ENCODE measurements around the gene ORAI3. TPM values are rescaled to one million over a fixed set of nuclear protein-coding genes. Genes with fewer than 3 reads are reported as not detected.

ORAI3 gene
- total and polyA plus RNA-seq, 2 of the 13 experiments (the other 11 are each of a cell fraction or from before 2014, with no cell fraction given): 11.4 to 32.0 TPM

DNA sequence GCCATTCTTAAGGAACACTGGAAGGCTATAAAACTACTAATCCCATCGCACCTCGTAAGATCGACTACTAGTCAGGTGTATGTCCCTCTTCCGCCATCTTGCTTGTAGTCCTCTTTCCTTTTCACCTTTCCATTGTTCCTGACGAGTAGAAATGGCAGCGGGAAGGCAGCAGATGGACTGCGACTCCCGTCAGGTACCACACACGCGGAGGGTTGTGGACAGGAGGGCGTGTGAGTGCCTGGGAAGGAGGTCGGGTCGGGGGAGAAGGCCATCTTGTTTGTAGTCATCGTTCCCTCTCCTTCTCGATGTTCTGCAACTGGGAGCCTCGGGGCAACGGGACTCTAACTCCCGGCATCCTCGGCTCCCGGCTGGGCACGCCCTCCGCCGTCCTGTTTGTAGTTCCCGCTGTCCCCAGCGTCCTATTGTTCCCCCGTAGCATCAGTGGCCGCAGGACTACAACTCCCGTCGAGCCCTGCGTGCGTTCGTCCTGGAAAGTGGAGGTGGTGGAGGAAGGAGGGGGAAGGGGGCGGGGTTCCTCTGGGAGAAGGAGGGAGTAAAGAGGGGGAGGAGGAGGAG, 25.8 kb upstream of the ORAI3 start (continued):
- TF ChIP-seq, protein P1, sequence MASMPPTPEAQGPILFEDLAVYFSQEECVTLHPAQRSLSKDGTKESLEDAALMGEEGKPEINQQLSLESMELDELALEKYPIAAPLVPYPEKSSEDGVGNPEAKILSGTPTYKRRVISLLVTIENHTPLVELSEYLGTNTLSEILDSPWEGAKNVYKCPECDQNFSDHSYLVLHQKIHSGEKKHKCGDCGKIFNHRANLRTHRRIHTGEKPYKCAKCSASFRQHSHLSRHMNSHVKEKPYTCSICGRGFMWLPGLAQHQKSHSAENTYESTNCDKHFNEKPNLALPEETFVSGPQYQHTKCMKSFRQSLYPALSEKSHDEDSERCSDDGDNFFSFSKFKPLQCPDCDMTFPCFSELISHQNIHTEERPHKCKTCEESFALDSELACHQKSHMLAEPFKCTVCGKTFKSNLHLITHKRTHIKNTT (CRISPR knock-in tag; IDR thresholded peaks at IDR 0.05): 0 out of 2 replicates have a peak, but pooled peaks have one; percentile 78
- TF ChIP-seq, protein P2, sequence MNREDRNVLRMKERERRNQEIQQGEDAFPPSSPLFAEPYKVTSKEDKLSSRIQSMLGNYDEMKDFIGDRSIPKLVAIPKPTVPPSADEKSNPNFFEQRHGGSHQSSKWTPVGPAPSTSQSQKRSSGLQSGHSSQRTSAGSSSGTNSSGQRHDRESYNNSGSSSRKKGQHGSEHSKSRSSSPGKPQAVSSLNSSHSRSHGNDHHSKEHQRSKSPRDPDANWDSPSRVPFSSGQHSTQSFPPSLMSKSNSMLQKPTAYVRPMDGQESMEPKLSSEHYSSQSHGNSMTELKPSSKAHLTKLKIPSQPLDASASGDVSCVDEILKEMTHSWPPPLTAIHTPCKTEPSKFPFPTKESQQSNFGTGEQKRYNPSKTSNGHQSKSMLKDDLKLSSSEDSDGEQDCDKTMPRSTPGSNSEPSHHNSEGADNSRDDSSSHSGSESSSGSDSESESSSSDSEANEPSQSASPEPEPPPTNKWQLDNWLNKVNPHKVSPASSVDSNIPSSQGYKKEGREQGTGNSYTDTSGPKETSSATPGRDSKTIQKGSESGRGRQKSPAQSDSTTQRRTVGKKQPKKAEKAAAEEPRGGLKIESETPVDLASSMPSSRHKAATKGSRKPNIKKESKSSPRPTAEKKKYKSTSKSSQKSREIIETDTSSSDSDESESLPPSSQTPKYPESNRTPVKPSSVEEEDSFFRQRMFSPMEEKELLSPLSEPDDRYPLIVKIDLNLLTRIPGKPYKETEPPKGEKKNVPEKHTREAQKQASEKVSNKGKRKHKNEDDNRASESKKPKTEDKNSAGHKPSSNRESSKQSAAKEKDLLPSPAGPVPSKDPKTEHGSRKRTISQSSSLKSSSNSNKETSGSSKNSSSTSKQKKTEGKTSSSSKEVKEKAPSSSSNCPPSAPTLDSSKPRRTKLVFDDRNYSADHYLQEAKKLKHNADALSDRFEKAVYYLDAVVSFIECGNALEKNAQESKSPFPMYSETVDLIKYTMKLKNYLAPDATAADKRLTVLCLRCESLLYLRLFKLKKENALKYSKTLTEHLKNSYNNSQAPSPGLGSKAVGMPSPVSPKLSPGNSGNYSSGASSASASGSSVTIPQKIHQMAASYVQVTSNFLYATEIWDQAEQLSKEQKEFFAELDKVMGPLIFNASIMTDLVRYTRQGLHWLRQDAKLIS (CRISPR knock-in tag; IDR thresholded peaks at IDR 0.05): no peak
- no peak for TF ChIP-seq RARA (CRISPR knock-in tag; IDR thresholded peaks at IDR 0.05)
- no peak for TF ChIP-seq SOX6 (IDR thresholded peaks at IDR 0.05)
- no peak; the same call in 1 of the 2 replicates for TF ChIP-seq SOX6 (CRISPR knock-in tag; IDR thresholded peaks at IDR 0.05)
- TF ChIP-seq, protein P3, sequence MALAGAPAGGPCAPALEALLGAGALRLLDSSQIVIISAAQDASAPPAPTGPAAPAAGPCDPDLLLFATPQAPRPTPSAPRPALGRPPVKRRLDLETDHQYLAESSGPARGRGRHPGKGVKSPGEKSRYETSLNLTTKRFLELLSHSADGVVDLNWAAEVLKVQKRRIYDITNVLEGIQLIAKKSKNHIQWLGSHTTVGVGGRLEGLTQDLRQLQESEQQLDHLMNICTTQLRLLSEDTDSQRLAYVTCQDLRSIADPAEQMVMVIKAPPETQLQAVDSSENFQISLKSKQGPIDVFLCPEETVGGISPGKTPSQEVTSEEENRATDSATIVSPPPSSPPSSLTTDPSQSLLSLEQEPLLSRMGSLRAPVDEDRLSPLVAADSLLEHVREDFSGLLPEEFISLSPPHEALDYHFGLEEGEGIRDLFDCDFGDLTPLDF (CRISPR knock-in tag; IDR thresholded peaks at IDR 0.05): no peak
- TF ChIP-seq FLYWCH1 (CRISPR knock-in tag; IDR thresholded peaks at IDR 0.05): no peak
- no peak for TF ChIP-seq ZFP36 (IDR thresholded peaks at IDR 0.05; ENCODE audit: borderline replicate concordance, low read depth, low read length, partially characterized antibody)
- TF ChIP-seq, protein P4, sequence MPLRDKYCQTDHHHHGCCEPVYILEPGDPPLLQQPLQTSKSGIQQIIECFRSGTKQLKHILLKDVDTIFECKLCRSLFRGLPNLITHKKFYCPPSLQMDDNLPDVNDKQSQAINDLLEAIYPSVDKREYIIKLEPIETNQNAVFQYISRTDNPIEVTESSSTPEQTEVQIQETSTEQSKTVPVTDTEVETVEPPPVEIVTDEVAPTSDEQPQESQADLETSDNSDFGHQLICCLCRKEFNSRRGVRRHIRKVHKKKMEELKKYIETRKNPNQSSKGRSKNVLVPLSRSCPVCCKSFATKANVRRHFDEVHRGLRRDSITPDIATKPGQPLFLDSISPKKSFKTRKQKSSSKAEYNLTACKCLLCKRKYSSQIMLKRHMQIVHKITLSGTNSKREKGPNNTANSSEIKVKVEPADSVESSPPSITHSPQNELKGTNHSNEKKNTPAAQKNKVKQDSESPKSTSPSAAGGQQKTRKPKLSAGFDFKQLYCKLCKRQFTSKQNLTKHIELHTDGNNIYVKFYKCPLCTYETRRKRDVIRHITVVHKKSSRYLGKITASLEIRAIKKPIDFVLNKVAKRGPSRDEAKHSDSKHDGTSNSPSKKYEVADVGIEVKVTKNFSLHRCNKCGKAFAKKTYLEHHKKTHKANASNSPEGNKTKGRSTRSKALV (CRISPR knock-in tag; IDR thresholded peaks at IDR 0.05): no peak
- TF ChIP-seq, protein P5, sequence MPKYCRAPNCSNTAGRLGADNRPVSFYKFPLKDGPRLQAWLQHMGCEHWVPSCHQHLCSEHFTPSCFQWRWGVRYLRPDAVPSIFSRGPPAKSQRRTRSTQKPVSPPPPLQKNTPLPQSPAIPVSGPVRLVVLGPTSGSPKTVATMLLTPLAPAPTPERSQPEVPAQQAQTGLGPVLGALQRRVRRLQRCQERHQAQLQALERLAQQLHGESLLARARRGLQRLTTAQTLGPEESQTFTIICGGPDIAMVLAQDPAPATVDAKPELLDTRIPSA (CRISPR knock-in tag; IDR thresholded peaks at IDR 0.05; ENCODE audit: borderline replicate concordance): no peak
- TF ChIP-seq TBX3 (IDR thresholded peaks at IDR 0.05; ENCODE audit: borderline replicate concordance): no peak
- TF ChIP-seq MATR3 (CRISPR knock-in tag; IDR thresholded peaks at IDR 0.05): no peak
- 0 out of 2 replicates have a peak, but pooled peaks have one; percentile 25 for TF ChIP-seq HIVEP1 (CRISPR knock-in tag; IDR thresholded peaks at IDR 0.05)
- no peak for TF ChIP-seq ZBTB21 (CRISPR knock-in tag; IDR thresholded peaks at IDR 0.05)
- TF ChIP-seq HNRNPUL1 (IDR thresholded peaks at IDR 0.05; ENCODE audit: low read depth, low read length): no peak
- no peak for TF ChIP-seq CBX1 (IDR thresholded peaks at IDR 0.05; ENCODE audit: low read depth)
- TF ChIP-seq FOSL2 (CRISPR knock-in tag; IDR thresholded peaks at IDR 0.05): peak; percentile 16; the same call in 1 of the 2 replicates
- TF ChIP-seq ZNF720 (CRISPR knock-in tag; IDR thresholded peaks at IDR 0.05): peak; percentile 63; the same call in 1 of the 2 replicates
- peak; percentile 69 for TF ChIP-seq SP2 (CRISPR knock-in tag; IDR thresholded peaks at IDR 0.05)
- 0 out of 2 replicates have a peak, but pooled peaks have one; percentile 61 for TF ChIP-seq ZNF766 (CRISPR knock-in tag; IDR thresholded peaks at IDR 0.05; ENCODE audit: borderline replicate concordance)
- peak; percentile 75 for TF ChIP-seq YEATS4 (CRISPR knock-in tag; IDR thresholded peaks at IDR 0.05; ENCODE audit: borderline replicate concordance)
- peak; percentile 2; the same call in 1 of the 2 replicates for TF ChIP-seq SAP130 (CRISPR knock-in tag; IDR thresholded peaks at IDR 0.05; ENCODE audit: low read depth)
